ENCODE measurements around the gene SLC51B. TPM values are rescaled to one million over a fixed set of nuclear protein-coding genes. Genes with fewer than 3 reads are reported as not detected.

The SLC51B gene
- total RNA-seq, 1 experiment from 2014 or later: not detected

DNA sequence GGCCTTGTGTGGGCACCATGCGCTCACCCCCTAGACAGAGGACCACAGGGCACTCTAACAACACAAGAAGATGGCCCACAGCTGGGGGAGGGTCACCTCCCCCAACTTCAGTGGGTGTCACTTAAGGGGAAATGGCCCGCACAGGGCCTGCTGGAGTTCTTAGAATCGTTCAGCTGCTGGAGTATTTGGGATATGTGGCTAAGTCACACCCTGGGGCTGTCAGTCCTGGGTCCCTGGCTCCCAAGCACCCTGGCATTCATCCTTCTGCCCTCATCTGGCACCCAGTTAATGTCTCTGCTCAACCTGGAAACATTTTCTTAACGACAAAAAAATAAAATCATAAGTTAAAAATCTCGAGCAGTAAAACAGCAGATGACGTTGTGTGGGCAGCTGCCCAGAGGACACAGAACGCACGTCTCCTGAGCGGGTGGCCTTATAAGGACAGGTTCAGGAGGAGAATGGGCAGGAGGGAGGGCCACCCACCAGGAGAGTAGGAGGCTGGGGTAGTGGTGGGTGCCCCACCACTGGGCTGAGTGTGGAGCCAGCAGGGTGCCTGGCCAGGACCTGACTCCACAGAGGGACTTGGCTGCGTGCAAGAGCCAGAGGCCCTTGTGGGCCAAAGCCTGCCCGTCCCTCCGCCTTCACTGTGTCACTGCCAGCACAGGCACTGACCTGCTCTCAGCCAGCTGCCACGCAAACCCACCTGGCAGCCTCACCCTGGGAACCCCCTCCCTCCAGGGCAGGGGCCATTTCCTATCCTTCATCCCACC lies 42.9 kb downstream of the SLC51B start:
- Histone ChIP-seq H3K4me2 (ENCODE audit: low read length) (no peak overlapping the region), H3K79me2 (ENCODE audit: insufficient read depth, low read length) (no peaks in the 10 kb centered on the region), H3K4me3 (replicated peaks in 1 of 2; ENCODE audit: low read depth in 1 of 2, low read length in 2 of 2) (no peak overlapping the region), H3K4me1 (ENCODE audit: control insufficient read depth in 1 of 2, insufficient read depth in 2 of 2, low read length in 2 of 2) (no peaks in the 10 kb centered on the region), H2AFZ (ENCODE audit: low read depth, low read length, poor library complexity, severe bottlenecking) (no peak overlapping the region), H3K9me3 (ENCODE audit: control insufficient read depth in 1 of 2, insufficient read depth in 1 of 2, low read depth in 1 of 2, low read length in 2 of 2) (no peaks in the 10 kb centered on the region), H3K9me2 (ENCODE audit: insufficient read depth) (no peaks in the 10 kb centered on the region), H3K27me3 (ENCODE audit: insufficient read depth, low read length) (peaks cover 7% of the 10 kb centered on the region; the same call in 1 of the 2 replicates), H3K27ac (ENCODE audit: low read depth, low read length) (no peak overlapping the region), H4K20me1 (ENCODE audit: insufficient read depth) (no peaks in the 10 kb centered on the region), H3K9ac (ENCODE audit: low read length) (no peak overlapping the region), H3K36me3 (ENCODE audit: control insufficient read depth in 1 of 2, insufficient read depth in 2 of 2, low read length in 2 of 2) (no peaks in the 10 kb centered on the region)
- ChIA-PET RAD21 (ENCODE audit: low non-redundant PET in 1 of 2, low total read pairs in 2 of 2, uncharacterized antibody in 2 of 2, unreplicated experiment in 2 of 2) (no interaction called here), CTCF (interaction anchor here (1.7 to 2.0 kb wide), 2 partner anchors 13 to 33 kb away, joined by 6 to 7 read pairs; no protein-coding TSS in a partner anchor), POLR2A (interaction anchor here (1.7 kb wide), 1 partner anchor 11 kb away, joined by 3 read pairs; no protein-coding TSS in a partner anchor)
- intact Hi-C loops (cut with micrococcal nuclease): no loop called here
- TF ChIP-seq, protein P1, sequence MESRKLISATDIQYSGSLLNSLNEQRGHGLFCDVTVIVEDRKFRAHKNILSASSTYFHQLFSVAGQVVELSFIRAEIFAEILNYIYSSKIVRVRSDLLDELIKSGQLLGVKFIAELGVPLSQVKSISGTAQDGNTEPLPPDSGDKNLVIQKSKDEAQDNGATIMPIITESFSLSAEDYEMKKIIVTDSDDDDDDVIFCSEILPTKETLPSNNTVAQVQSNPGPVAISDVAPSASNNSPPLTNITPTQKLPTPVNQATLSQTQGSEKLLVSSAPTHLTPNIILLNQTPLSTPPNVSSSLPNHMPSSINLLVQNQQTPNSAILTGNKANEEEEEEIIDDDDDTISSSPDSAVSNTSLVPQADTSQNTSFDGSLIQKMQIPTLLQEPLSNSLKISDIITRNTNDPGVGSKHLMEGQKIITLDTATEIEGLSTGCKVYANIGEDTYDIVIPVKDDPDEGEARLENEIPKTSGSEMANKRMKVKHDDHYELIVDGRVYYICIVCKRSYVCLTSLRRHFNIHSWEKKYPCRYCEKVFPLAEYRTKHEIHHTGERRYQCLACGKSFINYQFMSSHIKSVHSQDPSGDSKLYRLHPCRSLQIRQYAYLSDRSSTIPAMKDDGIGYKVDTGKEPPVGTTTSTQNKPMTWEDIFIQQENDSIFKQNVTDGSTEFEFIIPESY (IDR thresholded peaks at IDR 0.05; ENCODE audit: extremely low read depth, insufficient replicate concordance, low read length): no peak
- TF ChIP-seq EZH2 (IDR thresholded peaks at IDR 0.05) (no peak), POLR2AphosphoS5 (IDR thresholded peaks at IDR 0.05; ENCODE audit: low read depth, low read length) (no peak), SRF (IDR thresholded peaks at IDR 0.05; ENCODE audit: low read depth) (no peak), JUND (IDR thresholded peaks at IDR 0.05) (no peak), POLR2A (IDR thresholded peaks at IDR 0.05; ENCODE audit: borderline replicate concordance, extremely low read depth, insufficient read depth, insufficient read length) (no peak), SIN3A (IDR thresholded peaks at IDR 0.05; ENCODE audit: low read depth) (no peak), ELF1 (IDR thresholded peaks at IDR 0.05; ENCODE audit: borderline replicate concordance, low read depth) (no peak), ZNF274 (IDR thresholded peaks at IDR 0.05; ENCODE audit: low read depth, low read length) (no peak), CEBPB (IDR thresholded peaks at IDR 0.05; ENCODE audit: low read depth) (no peak), TCF7L2 (IDR thresholded peaks at IDR 0.05; ENCODE audit: borderline replicate concordance, extremely low read depth, insufficient read depth, insufficient read length) (no peak)
- TF ChIP-seq, protein P2, sequence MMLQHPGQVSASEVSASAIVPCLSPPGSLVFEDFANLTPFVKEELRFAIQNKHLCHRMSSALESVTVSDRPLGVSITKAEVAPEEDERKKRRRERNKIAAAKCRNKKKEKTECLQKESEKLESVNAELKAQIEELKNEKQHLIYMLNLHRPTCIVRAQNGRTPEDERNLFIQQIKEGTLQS (IDR thresholded peaks at IDR 0.05): no peak
- TF ChIP-seq, protein P3, sequence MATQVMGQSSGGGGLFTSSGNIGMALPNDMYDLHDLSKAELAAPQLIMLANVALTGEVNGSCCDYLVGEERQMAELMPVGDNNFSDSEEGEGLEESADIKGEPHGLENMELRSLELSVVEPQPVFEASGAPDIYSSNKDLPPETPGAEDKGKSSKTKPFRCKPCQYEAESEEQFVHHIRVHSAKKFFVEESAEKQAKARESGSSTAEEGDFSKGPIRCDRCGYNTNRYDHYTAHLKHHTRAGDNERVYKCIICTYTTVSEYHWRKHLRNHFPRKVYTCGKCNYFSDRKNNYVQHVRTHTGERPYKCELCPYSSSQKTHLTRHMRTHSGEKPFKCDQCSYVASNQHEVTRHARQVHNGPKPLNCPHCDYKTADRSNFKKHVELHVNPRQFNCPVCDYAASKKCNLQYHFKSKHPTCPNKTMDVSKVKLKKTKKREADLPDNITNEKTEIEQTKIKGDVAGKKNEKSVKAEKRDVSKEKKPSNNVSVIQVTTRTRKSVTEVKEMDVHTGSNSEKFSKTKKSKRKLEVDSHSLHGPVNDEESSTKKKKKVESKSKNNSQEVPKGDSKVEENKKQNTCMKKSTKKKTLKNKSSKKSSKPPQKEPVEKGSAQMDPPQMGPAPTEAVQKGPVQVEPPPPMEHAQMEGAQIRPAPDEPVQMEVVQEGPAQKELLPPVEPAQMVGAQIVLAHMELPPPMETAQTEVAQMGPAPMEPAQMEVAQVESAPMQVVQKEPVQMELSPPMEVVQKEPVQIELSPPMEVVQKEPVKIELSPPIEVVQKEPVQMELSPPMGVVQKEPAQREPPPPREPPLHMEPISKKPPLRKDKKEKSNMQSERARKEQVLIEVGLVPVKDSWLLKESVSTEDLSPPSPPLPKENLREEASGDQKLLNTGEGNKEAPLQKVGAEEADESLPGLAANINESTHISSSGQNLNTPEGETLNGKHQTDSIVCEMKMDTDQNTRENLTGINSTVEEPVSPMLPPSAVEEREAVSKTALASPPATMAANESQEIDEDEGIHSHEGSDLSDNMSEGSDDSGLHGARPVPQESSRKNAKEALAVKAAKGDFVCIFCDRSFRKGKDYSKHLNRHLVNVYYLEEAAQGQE (IDR thresholded peaks at IDR 0.05; ENCODE audit: low read depth): no peak
- TF ChIP-seq, protein P4, sequence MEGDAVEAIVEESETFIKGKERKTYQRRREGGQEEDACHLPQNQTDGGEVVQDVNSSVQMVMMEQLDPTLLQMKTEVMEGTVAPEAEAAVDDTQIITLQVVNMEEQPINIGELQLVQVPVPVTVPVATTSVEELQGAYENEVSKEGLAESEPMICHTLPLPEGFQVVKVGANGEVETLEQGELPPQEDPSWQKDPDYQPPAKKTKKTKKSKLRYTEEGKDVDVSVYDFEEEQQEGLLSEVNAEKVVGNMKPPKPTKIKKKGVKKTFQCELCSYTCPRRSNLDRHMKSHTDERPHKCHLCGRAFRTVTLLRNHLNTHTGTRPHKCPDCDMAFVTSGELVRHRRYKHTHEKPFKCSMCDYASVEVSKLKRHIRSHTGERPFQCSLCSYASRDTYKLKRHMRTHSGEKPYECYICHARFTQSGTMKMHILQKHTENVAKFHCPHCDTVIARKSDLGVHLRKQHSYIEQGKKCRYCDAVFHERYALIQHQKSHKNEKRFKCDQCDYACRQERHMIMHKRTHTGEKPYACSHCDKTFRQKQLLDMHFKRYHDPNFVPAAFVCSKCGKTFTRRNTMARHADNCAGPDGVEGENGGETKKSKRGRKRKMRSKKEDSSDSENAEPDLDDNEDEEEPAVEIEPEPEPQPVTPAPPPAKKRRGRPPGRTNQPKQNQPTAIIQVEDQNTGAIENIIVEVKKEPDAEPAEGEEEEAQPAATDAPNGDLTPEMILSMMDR (IDR thresholded peaks at IDR 0.05 in 2 of 3, conservative IDR thresholded peaks at IDR 0.05 in 1 of 3; ENCODE audit: borderline replicate concordance in 1 of 3, insufficient read depth in 1 of 3, low read depth in 2 of 3, low read length in 2 of 3): no peak
- no TSS peak for BruUV-seq (replicated peaks)
- no peak for DNase-seq (ENCODE audit: low read depth, low spot score)
- no peak for ATAC-seq

All from HCT116 (cell line).